HCT116 (cell line): Measurements from ENCODE around the gene MCF2L. TPM values are rescaled to one million over a fixed set of nuclear protein-coding genes. Genes with fewer than 3 reads are reported as not detected.

Source experiments
- ATAC-seq: fragments of 200-7000 bp; cut with Tn5 transposase; 2 replicates; pipeline ENCODE4 v1.9.1; 2020; ENCODE audit warnings: mild to moderate bottlenecking, moderate library complexity
- BruUV-seq: library from RNA; stranded (reverse); fragments of 400-500 nt; replicated peaks from 2 replicates; lab custom pipeline; 2021; lab: Mats Ljungman, UMichigan
- CTCF ChIA-PET: fragments of 300-600 bp; sonication (Branson Sonifier 250); formaldehyde crosslinking; loops from one replicate; lab custom pipeline; 2021; ENCODE audit warnings: antibody characterized with exemption; lab: Charles Lee
- POLR2A ChIA-PET: fragments of 300-600, 350-600 bp; sonication (Branson Sonifier 250); formaldehyde crosslinking; loops from one replicate; lab custom pipeline; 2021; ENCODE audit warnings: antibody characterized with exemption; lab: Charles Lee
- RAD21 ChIA-PET, 2 experiments: fragments of 300-600 bp; sonication (Branson Sonifier 250); formaldehyde crosslinking; loops; one replicate each; lab custom pipeline; 2023; ENCODE audit warnings: low total read pairs in 2 of 2; ENCODE audit not compliant: uncharacterized antibody in 2 of 2, unreplicated experiment in 2 of 2, low non-redundant PET in 1 of 2; lab: Charles Lee
- DNase-seq: peaks from one replicate; pipeline ENCODE4 v3.0.0-alpha.2; 2010; ENCODE audit warnings: low read depth, low spot score
- H2AFZ ChIP-seq: fragments of 200-600 bp; shearing (Covaris generic), sonication (generic); 2 replicates; pipeline ENCODE4 v1.6.1; 2017; ENCODE audit warnings: low read depth, mixed run types, mixed read lengths, antibody characterized with exemption, low read length; ENCODE audit not compliant: poor library complexity, severe bottlenecking
- H3K27ac ChIP-seq: 2 replicates; pipeline ENCODE4 v1.5.1; 2012; ENCODE audit warnings: low read depth, low read length
- H3K27me3 ChIP-seq: fragments of 200-600 bp; sonication (generic); 2 replicates; pipeline ENCODE4 v1.6.1; 2016; ENCODE audit warnings: mixed run types, low read length, mixed read lengths; ENCODE audit not compliant: insufficient read depth
- H3K36me3 ChIP-seq, 2 experiments: fragments of 200-500 bp in 1 of 2; fragments of 200-600 bp in 1 of 2; sonication (Bioruptor generic) in 1 of 2; sonication (generic) in 1 of 2; 2 replicates each; pipeline versions ENCODE4 v1.5.1 to v1.6.1; 2014 to 2016; ENCODE audit warnings: low read length in 2 of 2, inconsistent platforms in 1 of 2, mixed read lengths in 1 of 2, mixed run types in 1 of 2; ENCODE audit not compliant: insufficient read depth in 2 of 2, control insufficient read depth in 1 of 2
- H3K4me1 ChIP-seq, 2 experiments: fragments of 200-600 bp in 1 of 2; sonication (generic) in 1 of 2; 2 replicates each; pipeline versions ENCODE4 v1.5.1 to v1.6.1; 2012 to 2017; ENCODE audit warnings: low read length in 2 of 2, inconsistent platforms in 1 of 2, mild to moderate bottlenecking in 1 of 2, mixed read lengths in 1 of 2, mixed run types in 1 of 2, moderate library complexity in 1 of 2; ENCODE audit not compliant: insufficient read depth in 2 of 2, control insufficient read depth in 1 of 2
- H3K4me2 ChIP-seq: fragments of 200-600 bp; sonication (generic); 2 replicates; pipeline ENCODE4 v1.6.1; 2017; ENCODE audit warnings: mixed run types, low read length, mixed read lengths
- H3K4me3 ChIP-seq, 2 experiments: fragments of 200-600 bp in 1 of 2; sonication (generic) in 1 of 2; replicated peaks in 1 of 2; 2 replicates each; pipeline ENCODE4 v1.5.1; 2011 to 2016; ENCODE audit warnings: low read length in 2 of 2, control low read depth in 1 of 2, low read depth in 1 of 2, mild to moderate bottlenecking in 1 of 2, mixed read lengths in 1 of 2, mixed run types in 1 of 2
- H3K79me2 ChIP-seq: fragments of 200-600 bp; sonication (generic); 2 replicates; pipeline ENCODE4 v1.6.1; 2017; ENCODE audit warnings: mild to moderate bottlenecking, mixed run types, low read length, moderate library complexity, mixed read lengths; ENCODE audit not compliant: insufficient read depth
- H3K9ac ChIP-seq: fragments of 200-600 bp; sonication (generic); 2 replicates; pipeline ENCODE4 v1.6.1; 2016; ENCODE audit warnings: low read length, mixed read lengths
- H3K9me2 ChIP-seq: fragments of 200-600 bp; sonication (generic), shearing (Covaris generic); 2 replicates; pipeline ENCODE4 v1.6.1; 2017; ENCODE audit warnings: mixed run types, mild to moderate bottlenecking, moderate library complexity; ENCODE audit not compliant: insufficient read depth
- H3K9me3 ChIP-seq, 2 experiments: fragments of 200-500 bp in 1 of 2; fragments of 200-600 bp in 1 of 2; sonication (Bioruptor generic) in 1 of 2; sonication (generic) in 1 of 2; 2 replicates each; pipeline ENCODE4 v1.6.1; 2014 to 2017; ENCODE audit warnings: low read length in 2 of 2, mixed read lengths in 2 of 2, inconsistent platforms in 1 of 2, low read depth in 1 of 2, mild to moderate bottlenecking in 1 of 2, mixed run types in 1 of 2, moderate library complexity in 1 of 2; ENCODE audit not compliant: control insufficient read depth in 1 of 2, insufficient read depth in 1 of 2
- H4K20me1 ChIP-seq: fragments of 200-600 bp; sonication (generic), shearing (Covaris generic); 2 replicates; pipeline ENCODE4 v1.6.1; 2017; ENCODE audit warnings: mixed run types, mild to moderate bottlenecking, moderate library complexity; ENCODE audit not compliant: insufficient read depth
- ATF3 ChIP-seq: IDR thresholded peaks from 2 replicates; pipeline ENCODE4 v1.6.1; 2012
- CBX3 ChIP-seq: IDR thresholded peaks from 2 replicates; pipeline ENCODE4 v1.6.1; 2012; ENCODE audit warnings: low read depth
- ELF1 ChIP-seq: IDR thresholded peaks from 2 replicates; pipeline ENCODE4 v1.6.1; 2012; ENCODE audit warnings: low read depth, borderline replicate concordance
- EZH2 ChIP-seq: fragments of 200-600 bp; sonication (generic); IDR thresholded peaks from 2 replicates; pipeline ENCODE4 v1.6.1; 2017; ENCODE audit warnings: antibody characterized with exemption, mixed run types
- EZH2phosphoT487 ChIP-seq: fragments of 200-600 bp; IDR thresholded peaks from 2 replicates; pipeline ENCODE4 v1.6.1; 2018; ENCODE audit warnings: antibody characterized with exemption, borderline replicate concordance
- FOSL1 ChIP-seq: IDR thresholded peaks from 2 replicates; pipeline ENCODE4 v1.6.1; 2012; ENCODE audit warnings: low read depth
- POLR2A ChIP-seq: IDR thresholded peaks from 2 replicates; pipeline ENCODE4 v1.7.0; 2011; ENCODE audit warnings: borderline replicate concordance; ENCODE audit not compliant: insufficient read depth, insufficient read length; ENCODE audit errors: extremely low read depth
- POLR2AphosphoS5 ChIP-seq: IDR thresholded peaks from 2 replicates; pipeline ENCODE4 v1.6.1; 2011; ENCODE audit warnings: mild to moderate bottlenecking, low read depth, low read length, moderate library complexity
- SIN3A ChIP-seq: IDR thresholded peaks from 2 replicates; pipeline ENCODE4 v1.6.1; 2012; ENCODE audit warnings: low read depth
- SRF ChIP-seq: IDR thresholded peaks from 2 replicates; pipeline ENCODE4 v1.6.1; 2012; ENCODE audit warnings: low read depth
- intact Hi-C: fragments of 100-400 bp; cut with micrococcal nuclease; formaldehyde crosslinking; loops from 2 replicates; pipeline ENCODE4 v1.10.0; 2022
- total RNA-seq: library from RNA; stranded (reverse); gene quantifications from one replicate; pipeline ENCODE4 v1.2.1, GENCODE V29; 2021; ENCODE audit not compliant: unreplicated experiment
- TF ChIP-seq, protein P1 (sequence below), 3 experiments: fragments of 200-600 bp in 1 of 3; sonication (generic) in 1 of 3; IDR thresholded peaks in 2 of 3; conservative IDR thresholded peaks in 1 of 3; 2 replicates each; pipeline ENCODE4 v1.5.1; 2012 to 2017; ENCODE audit warnings: low read depth in 2 of 3, low read length in 2 of 3, antibody characterized with exemption in 1 of 3, borderline replicate concordance in 1 of 3, control low read depth in 1 of 3, mild to moderate bottlenecking in 1 of 3, mixed read lengths in 1 of 3, mixed run types in 1 of 3, moderate library complexity in 1 of 3; ENCODE audit not compliant: insufficient read depth in 1 of 3
- TF ChIP-seq, protein P2 (sequence below): IDR thresholded peaks from 2 replicates; pipeline ENCODE4 v1.6.1; 2012
- TF ChIP-seq, protein P3 (sequence below): IDR thresholded peaks from 2 replicates; pipeline ENCODE4 v1.6.1; 2011; ENCODE audit warnings: mild to moderate bottlenecking, low read length, moderate library complexity; ENCODE audit not compliant: insufficient replicate concordance; ENCODE audit errors: extremely low read depth

Gene MCF2L
- total RNA-seq, 1 experiment from 2014 or later = 19.3 TPM

DNA sequence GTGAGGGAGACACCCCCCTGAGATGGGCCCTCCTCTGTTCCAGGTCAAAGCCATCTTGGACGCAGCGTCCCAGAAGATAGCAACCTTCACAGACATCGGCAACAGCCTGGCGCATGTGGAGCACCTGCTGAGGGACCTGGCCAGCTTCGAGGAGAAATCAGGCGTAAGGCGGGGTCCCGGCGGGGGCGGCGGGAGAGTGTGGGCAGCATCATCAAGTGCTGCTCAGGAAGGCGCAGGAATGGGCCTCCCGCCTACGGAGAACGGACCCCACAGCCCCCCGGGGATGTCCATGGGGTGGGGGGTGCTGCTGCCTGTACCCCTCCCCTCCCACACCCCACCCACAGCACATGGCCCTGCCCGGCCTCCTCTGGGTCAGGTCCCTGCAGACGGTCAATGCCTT is 105.4 kb downstream of the MCF2L start:
- H3K27ac ChIP-seq = no peak overlapping the region
- no TSS peak for BruUV-seq
- no peak overlapping the region for H3K4me3 ChIP-seq
- H2AFZ ChIP-seq = no peak overlapping the region
- ATAC-seq (no peak), DNase-seq (no peak)
- ChIA-PET CTCF (no interaction called here), RAD21 (no interaction called here), POLR2A (no interaction called here)
- no peak overlapping the region for H3K9ac ChIP-seq
- no peaks in the 10 kb centered on the region for H3K36me3 ChIP-seq
- no peaks in the 10 kb centered on the region for H3K9me2 ChIP-seq
- no peaks in the 10 kb centered on the region for H3K79me2 ChIP-seq
- no peaks in the 10 kb centered on the region for H3K4me1 ChIP-seq
- H3K4me2 ChIP-seq = no peak overlapping the region
- no peaks in the 10 kb centered on the region for H4K20me1 ChIP-seq
- H3K9me3 ChIP-seq = no peaks in the 10 kb centered on the region
- 0 out of 2 replicates have a peak, but pooled peaks cover 7% of the 10 kb centered on the region for H3K27me3 ChIP-seq
- intact Hi-C loops = no loop called here
- no peak for TF ChIP-seq ELF1
- TF ChIP-seq CBX3 = no peak
- no peak for TF ChIP-seq SRF
- no peak for TF ChIP-seq FOSL1
- no peak for TF ChIP-seq POLR2AphosphoS5
- TF ChIP-seq, protein P1, sequence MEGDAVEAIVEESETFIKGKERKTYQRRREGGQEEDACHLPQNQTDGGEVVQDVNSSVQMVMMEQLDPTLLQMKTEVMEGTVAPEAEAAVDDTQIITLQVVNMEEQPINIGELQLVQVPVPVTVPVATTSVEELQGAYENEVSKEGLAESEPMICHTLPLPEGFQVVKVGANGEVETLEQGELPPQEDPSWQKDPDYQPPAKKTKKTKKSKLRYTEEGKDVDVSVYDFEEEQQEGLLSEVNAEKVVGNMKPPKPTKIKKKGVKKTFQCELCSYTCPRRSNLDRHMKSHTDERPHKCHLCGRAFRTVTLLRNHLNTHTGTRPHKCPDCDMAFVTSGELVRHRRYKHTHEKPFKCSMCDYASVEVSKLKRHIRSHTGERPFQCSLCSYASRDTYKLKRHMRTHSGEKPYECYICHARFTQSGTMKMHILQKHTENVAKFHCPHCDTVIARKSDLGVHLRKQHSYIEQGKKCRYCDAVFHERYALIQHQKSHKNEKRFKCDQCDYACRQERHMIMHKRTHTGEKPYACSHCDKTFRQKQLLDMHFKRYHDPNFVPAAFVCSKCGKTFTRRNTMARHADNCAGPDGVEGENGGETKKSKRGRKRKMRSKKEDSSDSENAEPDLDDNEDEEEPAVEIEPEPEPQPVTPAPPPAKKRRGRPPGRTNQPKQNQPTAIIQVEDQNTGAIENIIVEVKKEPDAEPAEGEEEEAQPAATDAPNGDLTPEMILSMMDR (IDR thresholded peaks at IDR 0.05 in 2 of 3, conservative IDR thresholded peaks at IDR 0.05 in 1 of 3; ENCODE audit: borderline replicate concordance in 1 of 3, insufficient read depth in 1 of 3, low read depth in 2 of 3, low read length in 2 of 3) = no peak
- no peak for TF ChIP-seq POLR2A
- TF ChIP-seq ATF3 = no peak

DNA sequence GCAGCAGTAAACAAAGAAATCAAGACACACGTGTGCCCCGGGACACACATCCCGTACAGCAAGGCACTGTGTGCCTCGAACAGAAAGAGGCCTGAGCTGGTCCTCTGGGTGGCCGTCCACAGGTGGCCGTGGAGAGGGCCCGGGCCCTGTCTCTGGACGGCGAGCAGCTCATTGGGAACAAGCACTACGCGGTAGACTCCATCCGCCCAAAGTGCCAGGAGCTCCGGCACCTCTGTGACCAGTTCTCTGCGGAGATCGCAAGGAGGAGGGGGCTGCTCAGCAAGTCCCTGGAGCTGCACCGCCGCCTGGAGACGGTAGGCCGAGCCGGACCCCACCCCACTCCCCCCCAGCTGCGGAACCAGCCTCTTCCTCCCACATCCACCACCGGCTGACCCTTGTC is 105.9 kb downstream of the MCF2L start:
- Histone ChIP-seq H3K27me3 (0 out of 2 replicates have a peak, but pooled peaks cover 7% of the 10 kb centered on the region), H3K9ac (no peak overlapping the region), H3K79me2 (no peaks in the 10 kb centered on the region), H3K36me3 (no peaks in the 10 kb centered on the region), H3K9me2 (no peaks in the 10 kb centered on the region), H3K4me3 (no peak overlapping the region), H3K4me1 (no peaks in the 10 kb centered on the region), H3K9me3 (no peaks in the 10 kb centered on the region), H2AFZ (no peak overlapping the region), H4K20me1 (no peaks in the 10 kb centered on the region), H3K4me2 (no peak overlapping the region), H3K27ac (no peak overlapping the region)
- no peak for DNase-seq
- RAD21 ChIA-PET = no interaction called here
- ATAC-seq = no peak
- intact Hi-C loops = no loop called here
- POLR2A ChIA-PET = no interaction called here
- BruUV-seq = no TSS peak
- CTCF ChIA-PET = no interaction called here
- TF ChIP-seq, protein P2, sequence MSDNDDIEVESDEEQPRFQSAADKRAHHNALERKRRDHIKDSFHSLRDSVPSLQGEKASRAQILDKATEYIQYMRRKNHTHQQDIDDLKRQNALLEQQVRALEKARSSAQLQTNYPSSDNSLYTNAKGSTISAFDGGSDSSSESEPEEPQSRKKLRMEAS = no peak
- TF ChIP-seq SIN3A (no peak), ATF3 (no peak), EZH2phosphoT487 (no peak), FOSL1 (no peak), POLR2AphosphoS5 (no peak), EZH2 (no peak), CBX3 (no peak)
- TF ChIP-seq, protein P3, sequence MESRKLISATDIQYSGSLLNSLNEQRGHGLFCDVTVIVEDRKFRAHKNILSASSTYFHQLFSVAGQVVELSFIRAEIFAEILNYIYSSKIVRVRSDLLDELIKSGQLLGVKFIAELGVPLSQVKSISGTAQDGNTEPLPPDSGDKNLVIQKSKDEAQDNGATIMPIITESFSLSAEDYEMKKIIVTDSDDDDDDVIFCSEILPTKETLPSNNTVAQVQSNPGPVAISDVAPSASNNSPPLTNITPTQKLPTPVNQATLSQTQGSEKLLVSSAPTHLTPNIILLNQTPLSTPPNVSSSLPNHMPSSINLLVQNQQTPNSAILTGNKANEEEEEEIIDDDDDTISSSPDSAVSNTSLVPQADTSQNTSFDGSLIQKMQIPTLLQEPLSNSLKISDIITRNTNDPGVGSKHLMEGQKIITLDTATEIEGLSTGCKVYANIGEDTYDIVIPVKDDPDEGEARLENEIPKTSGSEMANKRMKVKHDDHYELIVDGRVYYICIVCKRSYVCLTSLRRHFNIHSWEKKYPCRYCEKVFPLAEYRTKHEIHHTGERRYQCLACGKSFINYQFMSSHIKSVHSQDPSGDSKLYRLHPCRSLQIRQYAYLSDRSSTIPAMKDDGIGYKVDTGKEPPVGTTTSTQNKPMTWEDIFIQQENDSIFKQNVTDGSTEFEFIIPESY = no peak
- TF ChIP-seq, protein P1 (IDR thresholded peaks at IDR 0.05 in 2 of 3, conservative IDR thresholded peaks at IDR 0.05 in 1 of 3; ENCODE audit: borderline replicate concordance in 1 of 3, insufficient read depth in 1 of 3, low read depth in 2 of 3, low read length in 2 of 3) = no peak
